ENCODE results near the gene GLI2.

Gene GLI2

GRCh38 chr2:120773186-120773800 is 37.6 kb downstream of the GLI2 start:
- no peak for DNase-seq

- no peak for DNase-seq
Observed at GRCh38 chr2:120774557-120775160, 39.0 kb downstream of the GLI2 start.

GRCh38 chr2:120775194-120775593 is 39.5 kb downstream of the GLI2 start:
- DNase-seq: no peak

- DNase-seq: no peak
Observed at GRCh38 chr2:120775801-120776589, 40.3 kb downstream of the GLI2 start.

GRCh38 chr2:120776649-120777048 is 41.0 kb downstream of the GLI2 start:
- DNase-seq: no peak

- no peak for DNase-seq
Observed at GRCh38 chr2:120777170-120777751, 41.6 kb downstream of the GLI2 start.

GRCh38 chr2:120777787-120778186 is 42.1 kb downstream of the GLI2 start:
- no peak for DNase-seq

GRCh38 chr2:120778244-120778643 is 42.6 kb downstream of the GLI2 start:
- DNase-seq: no peak

GRCh38 chr2:120779781-120780283 is 44.2 kb downstream of the GLI2 start:
- no peak for DNase-seq

- no peak for DNase-seq
Observed at GRCh38 chr2:120780402-120780801, 44.7 kb downstream of the GLI2 start.

- DNase-seq: no peak
Observed at GRCh38 chr2:120783371-120783791, 47.7 kb downstream of the GLI2 start.

- DNase-seq: no peak
Observed at GRCh38 chr2:120783969-120784372, 48.3 kb downstream of the GLI2 start.

Data from NCI-H1694 (cell line).